ENCODE results near the gene AP1S2.

DNA sequence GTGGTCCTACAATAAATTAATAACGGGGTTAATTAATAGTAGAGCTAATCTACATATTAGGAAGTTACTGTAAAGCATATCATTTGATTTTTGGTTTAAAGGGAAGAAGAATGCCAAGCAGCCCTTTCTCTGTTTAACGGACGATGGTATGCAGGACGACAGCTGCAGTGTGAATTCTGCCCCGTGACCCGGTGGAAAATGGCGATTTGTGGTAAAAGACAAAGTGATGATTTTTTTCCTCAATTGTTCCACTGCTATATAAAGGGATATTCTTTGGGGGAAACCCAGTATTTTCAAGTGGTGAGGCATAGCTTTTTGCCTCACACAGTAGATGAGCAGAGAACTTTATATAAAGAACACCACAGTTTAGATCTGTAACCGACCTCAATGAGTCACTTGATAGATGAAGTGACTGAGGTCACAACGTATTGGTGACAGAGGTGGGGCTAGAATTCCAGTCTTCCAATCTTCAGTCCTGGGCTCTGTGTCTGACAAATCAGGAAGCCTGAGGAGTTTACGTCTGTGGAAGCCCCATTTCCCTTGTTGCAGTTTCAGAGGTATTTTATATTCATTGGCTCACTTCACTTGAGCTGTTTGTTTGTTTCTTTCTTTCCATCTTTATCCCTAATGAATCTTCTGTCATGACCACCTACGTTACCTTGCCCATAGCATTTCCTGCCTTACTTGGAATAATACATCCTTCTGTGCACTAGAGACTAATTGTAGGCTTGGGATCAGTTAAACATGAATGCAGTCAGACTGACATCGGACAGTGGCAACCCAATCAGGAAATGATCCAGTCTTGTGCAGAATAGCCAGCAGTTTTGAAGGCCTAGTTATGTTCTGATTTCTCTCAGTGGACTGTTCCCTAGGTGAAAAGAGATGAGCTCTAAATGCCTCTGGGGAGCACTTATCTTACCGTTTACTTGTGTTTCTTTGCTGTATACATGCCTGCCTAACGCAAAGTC is 34.2 kb downstream of the AP1S2 start:
- TF ChIP-seq, protein P1, sequence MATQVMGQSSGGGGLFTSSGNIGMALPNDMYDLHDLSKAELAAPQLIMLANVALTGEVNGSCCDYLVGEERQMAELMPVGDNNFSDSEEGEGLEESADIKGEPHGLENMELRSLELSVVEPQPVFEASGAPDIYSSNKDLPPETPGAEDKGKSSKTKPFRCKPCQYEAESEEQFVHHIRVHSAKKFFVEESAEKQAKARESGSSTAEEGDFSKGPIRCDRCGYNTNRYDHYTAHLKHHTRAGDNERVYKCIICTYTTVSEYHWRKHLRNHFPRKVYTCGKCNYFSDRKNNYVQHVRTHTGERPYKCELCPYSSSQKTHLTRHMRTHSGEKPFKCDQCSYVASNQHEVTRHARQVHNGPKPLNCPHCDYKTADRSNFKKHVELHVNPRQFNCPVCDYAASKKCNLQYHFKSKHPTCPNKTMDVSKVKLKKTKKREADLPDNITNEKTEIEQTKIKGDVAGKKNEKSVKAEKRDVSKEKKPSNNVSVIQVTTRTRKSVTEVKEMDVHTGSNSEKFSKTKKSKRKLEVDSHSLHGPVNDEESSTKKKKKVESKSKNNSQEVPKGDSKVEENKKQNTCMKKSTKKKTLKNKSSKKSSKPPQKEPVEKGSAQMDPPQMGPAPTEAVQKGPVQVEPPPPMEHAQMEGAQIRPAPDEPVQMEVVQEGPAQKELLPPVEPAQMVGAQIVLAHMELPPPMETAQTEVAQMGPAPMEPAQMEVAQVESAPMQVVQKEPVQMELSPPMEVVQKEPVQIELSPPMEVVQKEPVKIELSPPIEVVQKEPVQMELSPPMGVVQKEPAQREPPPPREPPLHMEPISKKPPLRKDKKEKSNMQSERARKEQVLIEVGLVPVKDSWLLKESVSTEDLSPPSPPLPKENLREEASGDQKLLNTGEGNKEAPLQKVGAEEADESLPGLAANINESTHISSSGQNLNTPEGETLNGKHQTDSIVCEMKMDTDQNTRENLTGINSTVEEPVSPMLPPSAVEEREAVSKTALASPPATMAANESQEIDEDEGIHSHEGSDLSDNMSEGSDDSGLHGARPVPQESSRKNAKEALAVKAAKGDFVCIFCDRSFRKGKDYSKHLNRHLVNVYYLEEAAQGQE (IDR thresholded peaks at IDR 0.05; ENCODE audit: low read depth) = no peak
- TF ChIP-seq, protein P2, sequence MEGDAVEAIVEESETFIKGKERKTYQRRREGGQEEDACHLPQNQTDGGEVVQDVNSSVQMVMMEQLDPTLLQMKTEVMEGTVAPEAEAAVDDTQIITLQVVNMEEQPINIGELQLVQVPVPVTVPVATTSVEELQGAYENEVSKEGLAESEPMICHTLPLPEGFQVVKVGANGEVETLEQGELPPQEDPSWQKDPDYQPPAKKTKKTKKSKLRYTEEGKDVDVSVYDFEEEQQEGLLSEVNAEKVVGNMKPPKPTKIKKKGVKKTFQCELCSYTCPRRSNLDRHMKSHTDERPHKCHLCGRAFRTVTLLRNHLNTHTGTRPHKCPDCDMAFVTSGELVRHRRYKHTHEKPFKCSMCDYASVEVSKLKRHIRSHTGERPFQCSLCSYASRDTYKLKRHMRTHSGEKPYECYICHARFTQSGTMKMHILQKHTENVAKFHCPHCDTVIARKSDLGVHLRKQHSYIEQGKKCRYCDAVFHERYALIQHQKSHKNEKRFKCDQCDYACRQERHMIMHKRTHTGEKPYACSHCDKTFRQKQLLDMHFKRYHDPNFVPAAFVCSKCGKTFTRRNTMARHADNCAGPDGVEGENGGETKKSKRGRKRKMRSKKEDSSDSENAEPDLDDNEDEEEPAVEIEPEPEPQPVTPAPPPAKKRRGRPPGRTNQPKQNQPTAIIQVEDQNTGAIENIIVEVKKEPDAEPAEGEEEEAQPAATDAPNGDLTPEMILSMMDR (IDR thresholded peaks at IDR 0.05 in 2 of 3, conservative IDR thresholded peaks at IDR 0.05 in 1 of 3; ENCODE audit: borderline replicate concordance in 1 of 3, insufficient read depth in 1 of 3, low read depth in 2 of 3, low read length in 2 of 3) = no peak
- TF ChIP-seq POLR2AphosphoS5 (IDR thresholded peaks at IDR 0.05; ENCODE audit: low read depth, low read length) = no peak
- no peak for TF ChIP-seq EZH2 (IDR thresholded peaks at IDR 0.05)
- no peak for TF ChIP-seq CEBPB (IDR thresholded peaks at IDR 0.05; ENCODE audit: low read depth)
- TF ChIP-seq, protein P3, sequence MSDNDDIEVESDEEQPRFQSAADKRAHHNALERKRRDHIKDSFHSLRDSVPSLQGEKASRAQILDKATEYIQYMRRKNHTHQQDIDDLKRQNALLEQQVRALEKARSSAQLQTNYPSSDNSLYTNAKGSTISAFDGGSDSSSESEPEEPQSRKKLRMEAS (IDR thresholded peaks at IDR 0.05) = no peak

All from HCT116 (cell line).